ENCODE results near the gene GRIN2A. TPM values are rescaled to one million over a fixed set of nuclear protein-coding genes. Genes with fewer than 3 reads are reported as not detected.

Gene GRIN2A
- total RNA-seq, 2 experiments from 2014 or later, result not detected

DNA sequence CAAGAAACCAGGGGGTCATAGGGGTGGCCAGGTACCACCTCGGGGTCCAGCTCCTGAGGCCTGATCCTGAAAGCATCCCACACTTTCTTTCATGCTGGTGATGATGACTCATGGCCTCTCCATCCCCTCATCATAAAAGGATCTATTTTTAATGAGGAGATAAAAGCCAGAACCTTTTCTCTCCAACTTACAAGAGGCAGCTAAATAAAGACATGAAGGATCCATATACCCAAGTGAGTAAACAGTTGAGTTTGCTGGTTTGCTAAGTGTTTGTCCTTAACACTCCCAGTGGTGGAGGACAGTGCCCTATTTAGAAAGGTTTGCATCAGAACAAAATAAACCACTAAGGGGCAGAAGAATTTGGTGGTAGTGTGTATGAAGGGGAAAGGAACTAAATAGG is 383.8 kb downstream of the GRIN2A start:
- Mint-ChIP-seq H3K9me3 (peaks cover 9% of the 10 kb centered on the region), H3K27me3 (no peaks in the 10 kb centered on the region), H3K36me3 (ENCODE audit: low read depth) (no peaks in the 10 kb centered on the region), H3K27ac (no peak overlapping the region), H3K4me1 (no peaks in the 10 kb centered on the region), H3K4me3 (no peak overlapping the region)
- no peak for DNase-seq
- ChIA-PET CTCF (no interaction called here), POLR2A (no interaction called here)

DNA sequence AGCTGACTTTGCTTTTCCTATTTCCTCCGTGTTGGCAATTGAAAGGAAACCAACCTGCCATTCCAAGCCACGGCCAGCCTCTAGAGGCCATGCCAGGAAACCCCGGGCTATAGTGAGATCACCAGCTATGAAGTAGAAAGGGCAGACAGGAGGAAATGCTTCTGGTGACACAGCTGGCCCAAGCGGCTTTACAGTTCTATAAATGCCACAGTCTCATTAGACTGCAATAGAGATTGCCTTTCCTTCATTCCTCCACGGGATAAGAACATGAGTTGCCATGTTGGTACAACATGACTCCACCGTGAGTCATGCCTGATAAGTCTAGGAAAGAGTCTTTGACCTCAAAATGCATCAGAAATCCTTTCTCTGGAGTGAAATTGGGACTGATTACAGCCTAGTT is 384.9 kb downstream of the GRIN2A start:
- H3K9me3 Mint-ChIP-seq, result peaks cover 9% of the 10 kb centered on the region
- CTCF ChIA-PET, result no interaction called here
- no peaks in the 10 kb centered on the region for H3K27me3 Mint-ChIP-seq
- H3K4me1 Mint-ChIP-seq, result no peaks in the 10 kb centered on the region
- POLR2A ChIA-PET, result interaction anchor here (0.5 kb wide), 1 partner anchor 513 kb away, joined by 3 read pairs; no protein-coding TSS in a partner anchor
- H3K36me3 Mint-ChIP-seq (ENCODE audit: low read depth), result no peaks in the 10 kb centered on the region
- DNase-seq, result no peak
- H3K27ac Mint-ChIP-seq, result no peak overlapping the region
- H3K4me3 Mint-ChIP-seq, result no peak overlapping the region

DNA sequence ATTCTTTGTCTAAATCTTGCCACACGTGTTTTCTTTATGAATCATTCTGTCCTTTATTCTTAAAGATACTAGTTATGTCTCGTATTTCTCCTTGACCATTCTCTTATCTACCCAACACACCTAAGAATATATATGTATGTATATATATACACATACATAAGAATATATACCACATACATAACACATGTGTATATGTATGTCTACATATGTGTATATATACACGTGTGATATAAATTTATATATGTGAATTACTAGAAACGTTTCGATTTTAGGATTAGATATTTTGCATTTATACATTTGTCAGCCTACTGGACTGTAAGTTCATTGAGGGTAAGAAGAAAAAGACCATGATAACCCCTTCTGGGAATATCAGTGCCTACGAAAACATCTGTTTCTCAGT is 388.6 kb downstream of the GRIN2A start:
- Mint-ChIP-seq H3K4me3 (no peak overlapping the region), H3K36me3 (ENCODE audit: low read depth) (no peaks in the 10 kb centered on the region), H3K9me3 (peaks cover 3% of the 10 kb centered on the region), H3K27ac (no peak overlapping the region), H3K27me3 (no peaks in the 10 kb centered on the region), H3K4me1 (no peaks in the 10 kb centered on the region)
- ChIA-PET CTCF (no interaction called here), POLR2A (no interaction called here)
- no peak for DNase-seq

DNA sequence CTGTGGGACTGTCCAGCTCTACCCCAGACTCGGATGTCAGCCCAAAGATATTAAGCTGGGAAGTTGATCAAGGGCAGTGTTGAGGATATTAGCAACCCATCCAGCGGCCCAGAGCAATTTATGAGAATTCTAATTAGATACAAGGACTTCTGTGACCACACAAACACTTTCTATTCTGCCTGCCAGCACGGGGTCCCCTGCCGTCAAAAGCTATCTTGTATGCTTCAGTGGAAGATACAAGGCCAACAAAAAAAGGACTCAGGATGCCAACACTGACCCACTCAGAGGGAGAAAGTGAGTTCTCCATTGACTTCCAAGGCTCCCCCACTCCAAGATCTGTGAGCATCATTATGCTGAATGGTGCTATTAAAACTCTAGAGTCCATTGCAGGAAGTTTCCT is 390.7 kb downstream of the GRIN2A start:
- ChIA-PET CTCF (no interaction called here), POLR2A (no interaction called here)
- DNase-seq, result no peak
- Mint-ChIP-seq H3K36me3 (ENCODE audit: low read depth) (no peaks in the 10 kb centered on the region), H3K4me3 (no peak overlapping the region), H3K4me1 (no peaks in the 10 kb centered on the region), H3K27ac (no peak overlapping the region), H3K27me3 (no peaks in the 10 kb centered on the region), H3K9me3 (peaks cover 3% of the 10 kb centered on the region)

GRCh38 chr16:9790199-9790598 is 392.0 kb downstream of the GRIN2A start:
- POLR2A ChIA-PET, result no interaction called here
- no peak for DNase-seq
- no peaks in the 10 kb centered on the region for H3K36me3 Mint-ChIP-seq (ENCODE audit: low read depth)
- peaks cover 3% of the 10 kb centered on the region for H3K9me3 Mint-ChIP-seq
- H3K4me3 Mint-ChIP-seq, result no peak overlapping the region
- CTCF ChIA-PET, result no interaction called here
- H3K27me3 Mint-ChIP-seq, result no peaks in the 10 kb centered on the region
- H3K27ac Mint-ChIP-seq, result no peak overlapping the region
- no peaks in the 10 kb centered on the region for H3K4me1 Mint-ChIP-seq

DNA sequence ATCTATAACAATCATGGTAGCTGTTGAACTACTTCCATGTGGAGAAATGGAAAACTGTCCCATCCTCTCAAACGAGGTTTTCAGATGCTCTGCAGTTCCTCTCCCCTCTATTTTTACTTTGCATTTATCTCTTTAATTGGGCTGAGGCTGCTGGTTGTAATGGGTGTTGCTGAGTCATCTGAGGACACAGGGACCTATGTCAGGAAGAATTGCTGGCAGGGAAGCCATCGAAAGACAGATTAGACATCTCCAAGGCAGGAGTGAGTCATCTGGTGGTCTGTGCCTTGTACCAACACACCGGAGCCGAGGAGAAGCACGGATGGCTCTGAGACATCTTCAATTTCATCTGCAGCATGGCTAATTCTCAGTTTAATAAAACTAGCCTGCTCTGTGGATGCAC is 394.5 kb downstream of the GRIN2A start:
- Mint-ChIP-seq H3K27ac (no peak overlapping the region), H3K27me3 (no peaks in the 10 kb centered on the region), H3K4me3 (no peak overlapping the region), H3K36me3 (ENCODE audit: low read depth) (no peaks in the 10 kb centered on the region), H3K9me3 (peaks cover 2% of the 10 kb centered on the region), H3K4me1 (no peaks in the 10 kb centered on the region)
- POLR2A ChIA-PET, result no interaction called here
- CTCF ChIA-PET, result no interaction called here
- no peak for DNase-seq

DNA sequence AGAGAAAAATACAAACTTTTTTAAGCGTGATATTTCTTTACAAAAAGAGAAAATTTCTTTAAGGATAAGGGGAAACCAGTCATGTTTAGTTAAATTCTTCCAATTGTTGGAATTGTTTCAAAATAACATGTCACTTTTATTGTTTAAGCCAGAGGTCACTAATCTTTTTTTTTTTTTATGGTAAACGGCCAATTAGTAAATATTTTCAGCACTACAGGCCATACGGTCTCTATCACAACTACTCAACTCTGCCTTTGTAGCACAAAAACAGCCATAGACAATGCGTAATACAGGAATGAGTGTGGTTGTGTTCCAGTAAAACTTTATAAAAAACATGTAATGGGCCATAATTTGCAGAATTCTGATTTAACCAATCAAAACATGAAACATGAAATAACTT is 401.4 kb downstream of the GRIN2A start:
- ChIA-PET POLR2A (no interaction called here), CTCF (no interaction called here)
- Mint-ChIP-seq H3K27ac (no peak overlapping the region), H3K4me1 (no peaks in the 10 kb centered on the region), H3K27me3 (no peaks in the 10 kb centered on the region), H3K9me3 (peaks cover 2% of the 10 kb centered on the region), H3K36me3 (ENCODE audit: low read depth) (no peaks in the 10 kb centered on the region), H3K4me3 (no peak overlapping the region)
- no peak for DNase-seq

DNA sequence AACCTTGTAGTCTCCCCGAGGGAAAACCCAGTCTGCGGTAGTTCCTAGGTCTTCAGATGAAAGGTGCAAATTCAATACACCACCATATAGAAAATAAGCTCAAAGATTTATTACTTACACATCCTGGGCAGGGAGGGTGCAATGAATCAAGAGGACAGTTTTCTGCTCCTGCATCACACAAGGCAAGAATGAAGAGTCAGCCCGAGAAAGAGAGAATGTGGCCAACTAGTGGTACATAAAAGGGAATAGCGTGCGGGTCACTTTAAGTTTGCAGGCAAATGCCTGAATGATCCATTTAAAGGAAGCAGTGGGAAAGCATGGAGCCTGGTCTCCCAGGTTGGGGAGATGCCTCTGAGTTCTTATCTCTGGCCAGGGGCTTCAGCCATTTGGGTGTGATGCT is 403.4 kb downstream of the GRIN2A start:
- POLR2A ChIA-PET, result no interaction called here
- CTCF ChIA-PET, result interaction anchor here (0.6 kb wide), 1 partner anchor 58 kb away, joined by 3 read pairs; no protein-coding TSS in a partner anchor
- Mint-ChIP-seq H3K9me3 (peaks cover 5% of the 10 kb centered on the region), H3K4me3 (no peak overlapping the region), H3K4me1 (no peaks in the 10 kb centered on the region), H3K27me3 (no peaks in the 10 kb centered on the region), H3K36me3 (ENCODE audit: low read depth) (no peaks in the 10 kb centered on the region), H3K27ac (no peak overlapping the region)
- DNase-seq, result no peak

- H3K4me1 Mint-ChIP-seq, result no peaks in the 10 kb centered on the region
- no peaks in the 10 kb centered on the region for H3K27me3 Mint-ChIP-seq
- H3K4me3 Mint-ChIP-seq, result no peak overlapping the region
- H3K36me3 Mint-ChIP-seq (ENCODE audit: low read depth), result no peaks in the 10 kb centered on the region
- ChIA-PET CTCF (interaction anchor here (0.6 kb wide), 1 partner anchor 1311 kb away, joined by 4 read pairs; no protein-coding TSS in a partner anchor), POLR2A (no interaction called here)
- peaks cover 2% of the 10 kb centered on the region for H3K9me3 Mint-ChIP-seq
- DNase-seq, result no peak
- H3K27ac Mint-ChIP-seq, result no peak overlapping the region
Observed at GRCh38 chr16:9775998-9776397, 406.2 kb downstream of the GRIN2A start.

DNA sequence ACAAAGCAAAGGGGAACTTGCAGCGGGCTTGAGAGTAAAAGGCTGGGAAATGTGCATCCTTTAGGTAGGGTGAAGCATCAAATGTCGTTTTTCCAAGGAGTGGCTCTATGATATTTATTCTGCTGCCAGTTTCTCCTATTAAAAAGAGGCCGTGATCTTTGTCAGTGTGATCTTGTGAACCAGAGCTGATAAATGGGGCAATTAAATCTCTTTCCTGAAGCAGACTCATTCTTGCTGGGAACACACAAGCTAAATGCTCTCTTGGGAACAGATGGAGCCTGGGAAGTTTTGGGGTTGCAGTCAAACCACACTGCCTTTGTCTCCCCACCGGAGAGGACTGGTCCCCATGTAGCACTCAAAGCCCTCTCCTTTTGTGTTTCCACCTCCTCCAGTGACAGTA is 408.9 kb downstream of the GRIN2A start:
- Mint-ChIP-seq H3K27ac (no peak overlapping the region), H3K4me1 (no peaks in the 10 kb centered on the region), H3K27me3 (no peaks in the 10 kb centered on the region), H3K36me3 (ENCODE audit: low read depth) (no peaks in the 10 kb centered on the region), H3K9me3 (peaks cover 2% of the 10 kb centered on the region), H3K4me3 (no peak overlapping the region)
- no peak for DNase-seq
- ChIA-PET CTCF (no interaction called here), POLR2A (no interaction called here)

GRCh38 chr16:9772526-9773225 is 409.6 kb downstream of the GRIN2A start:
- POLR2A ChIA-PET, result no interaction called here
- Mint-ChIP-seq H3K36me3 (ENCODE audit: low read depth) (no peaks in the 10 kb centered on the region), H3K4me3 (no peak overlapping the region), H3K9me3 (peaks cover 2% of the 10 kb centered on the region), H3K27ac (no peak overlapping the region), H3K27me3 (no peaks in the 10 kb centered on the region), H3K4me1 (no peaks in the 10 kb centered on the region)
- CTCF ChIA-PET, result no interaction called here
- DNase-seq, result no peak

DNA sequence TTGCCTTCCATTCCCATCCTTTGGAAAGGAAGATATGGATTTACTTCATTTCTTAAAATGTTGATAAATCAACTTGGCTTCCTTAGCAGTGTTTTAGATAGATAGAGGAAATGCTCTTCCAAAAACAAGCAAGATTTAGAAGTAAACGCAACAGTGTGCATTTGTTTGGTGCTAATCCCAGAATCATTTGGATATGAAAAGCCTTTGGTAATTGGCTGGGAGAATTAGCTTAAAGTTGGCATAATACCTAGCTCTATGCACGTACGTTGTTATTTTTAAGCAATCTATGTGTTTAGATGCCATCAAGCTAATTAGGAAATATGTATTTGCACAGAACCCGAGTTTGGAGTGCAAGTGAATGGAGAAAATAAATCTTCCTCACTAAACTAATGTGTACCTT is 415.3 kb downstream of the GRIN2A start:
- no peak overlapping the region for H3K4me3 Mint-ChIP-seq
- no peaks in the 10 kb centered on the region for H3K36me3 Mint-ChIP-seq (ENCODE audit: low read depth)
- CTCF ChIA-PET, result no interaction called here

DNA sequence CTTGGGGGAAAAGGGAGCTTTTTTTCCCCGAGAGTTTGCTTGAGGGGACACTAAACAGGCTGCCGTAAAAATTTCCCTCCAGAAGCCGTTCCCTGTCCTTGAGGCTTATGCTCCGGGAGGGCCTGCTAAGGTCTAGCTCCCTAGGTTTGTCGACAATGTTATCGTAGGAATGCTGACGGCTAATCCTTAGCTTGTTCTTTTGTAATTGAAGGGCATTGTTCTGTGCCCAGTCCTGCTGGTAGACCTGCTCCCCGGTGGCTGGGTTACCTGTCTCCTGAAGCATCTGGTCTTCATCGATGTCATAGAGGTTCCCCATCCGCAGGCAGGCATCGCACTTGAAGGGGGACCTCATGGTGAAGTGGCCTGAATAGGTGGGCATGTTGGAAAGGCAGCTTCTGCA is 418.7 kb downstream of the GRIN2A start:
- H3K27me3 Mint-ChIP-seq, result no peaks in the 10 kb centered on the region
- CTCF ChIA-PET, result no interaction called here
- no peaks in the 10 kb centered on the region for H3K4me1 Mint-ChIP-seq
- H3K9me3 Mint-ChIP-seq, result no peaks in the 10 kb centered on the region
- H3K27ac Mint-ChIP-seq, result no peak overlapping the region
- H3K36me3 Mint-ChIP-seq (ENCODE audit: low read depth), result no peaks in the 10 kb centered on the region
- POLR2A ChIA-PET, result no interaction called here
- DNase-seq, result no peak
- no peak overlapping the region for H3K4me3 Mint-ChIP-seq

More for the DNA sequence above, 415.3 kb downstream of the GRIN2A start:
- Mint-ChIP-seq H3K4me1 (no peaks in the 10 kb centered on the region), H3K9me3 (no peaks in the 10 kb centered on the region), H3K27ac (no peak overlapping the region), H3K27me3 (no peaks in the 10 kb centered on the region)
- no peak for DNase-seq
- POLR2A ChIA-PET, result no interaction called here

DNA sequence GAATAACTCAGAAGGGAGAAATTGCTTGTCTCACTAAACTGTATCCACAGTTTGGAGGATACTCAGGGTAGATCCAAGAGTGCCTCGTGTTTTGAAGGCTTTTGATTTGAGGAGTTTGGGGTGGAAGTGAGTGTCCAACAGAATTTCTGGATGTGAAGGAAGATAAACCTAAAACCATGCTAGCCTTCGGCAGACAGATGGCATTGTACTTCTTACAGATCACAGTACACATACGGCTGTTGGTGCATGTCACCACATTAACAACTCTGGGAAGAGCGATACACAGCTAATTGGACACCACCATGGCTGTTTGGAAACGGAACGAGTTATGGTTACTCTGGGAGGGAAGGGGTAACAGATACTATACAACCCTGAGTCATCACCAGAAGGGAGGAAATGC is 420.4 kb downstream of the GRIN2A start:
- Mint-ChIP-seq H3K4me1 (no peaks in the 10 kb centered on the region), H3K36me3 (ENCODE audit: low read depth) (no peaks in the 10 kb centered on the region), H3K27ac (no peak overlapping the region), H3K9me3 (no peaks in the 10 kb centered on the region), H3K4me3 (no peak overlapping the region), H3K27me3 (no peaks in the 10 kb centered on the region)
- no peak for DNase-seq
- ChIA-PET CTCF (no interaction called here), POLR2A (no interaction called here)

Data from activated CD4-positive, alpha-beta T cell treated with anti-CD3 and anti-CD28 coated beads, Interleukin-2, amount 10 ng/mL, durations not matched to agents 7 days and 5 days (primary cell).